ENCODE measurements around the gene GGT6. TPM values are rescaled to one million over a fixed set of nuclear protein-coding genes. Genes with fewer than 3 reads are reported as not detected.
"Not testable (repeated sequence)": the region's sequence is repeated elsewhere in the genome, so short reads cannot be mapped to it uniquely, and the experiment has no call there.

GGT6 gene
- total RNA-seq, 1 donor from 2014 or later = not detected

DNA sequence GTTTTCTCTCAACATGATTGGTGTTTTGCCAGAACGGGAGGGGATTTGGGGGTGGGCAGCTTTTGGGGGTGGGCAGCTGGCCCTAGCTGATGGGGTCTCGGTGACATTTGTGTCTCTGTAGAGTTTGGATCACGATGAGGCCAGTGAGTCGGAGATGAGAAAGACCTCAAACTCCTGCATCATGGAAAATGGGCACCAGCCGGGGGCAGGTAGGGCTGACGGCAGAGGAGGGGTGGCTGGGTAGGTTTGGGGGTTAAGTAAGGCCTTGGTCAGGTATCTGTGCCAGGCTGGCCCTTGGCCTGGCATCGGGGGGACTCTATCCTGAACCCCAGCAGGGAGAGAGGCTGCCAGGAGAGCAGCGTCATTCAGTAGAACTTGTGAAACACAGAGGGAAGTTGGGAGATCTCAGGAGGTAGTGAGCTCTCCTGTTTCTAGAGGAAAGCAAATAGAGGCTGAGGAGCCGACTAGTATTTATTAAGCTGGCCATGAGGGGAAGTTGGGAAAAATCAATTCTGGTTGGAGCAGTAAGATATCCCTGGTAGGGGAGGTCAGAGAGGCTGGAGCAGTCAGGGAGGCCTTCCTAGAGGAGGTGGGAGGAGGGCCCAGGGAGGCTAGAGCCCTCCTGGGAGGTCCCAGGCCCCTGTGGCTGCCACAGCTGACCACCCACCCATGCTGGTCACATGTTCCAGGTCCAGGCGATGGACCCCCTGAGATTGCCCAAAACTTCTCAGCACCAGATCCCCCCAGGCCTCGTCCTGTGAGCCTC lies 32.0 kb upstream of the GGT6 start:
- Mint-ChIP-seq H3K36me3 (ENCODE audit: low read depth, unreplicated experiment) (no peaks in the 10 kb centered on the region), H3K27me3 (ENCODE audit: unreplicated experiment) (peaks cover 9% of the 10 kb centered on the region), H3K4me1 (ENCODE audit: unreplicated experiment) (peaks cover 10% of the 10 kb centered on the region), H3K9me3 (ENCODE audit: unreplicated experiment) (no peaks in the 10 kb centered on the region), H3K4me3 (ENCODE audit: unreplicated experiment) (no peak overlapping the region), H3K27ac (ENCODE audit: unreplicated experiment) (no peak overlapping the region)
- no peak for DNase-seq (ENCODE audit: low spot score)
- TF ChIP-seq, protein P1, sequence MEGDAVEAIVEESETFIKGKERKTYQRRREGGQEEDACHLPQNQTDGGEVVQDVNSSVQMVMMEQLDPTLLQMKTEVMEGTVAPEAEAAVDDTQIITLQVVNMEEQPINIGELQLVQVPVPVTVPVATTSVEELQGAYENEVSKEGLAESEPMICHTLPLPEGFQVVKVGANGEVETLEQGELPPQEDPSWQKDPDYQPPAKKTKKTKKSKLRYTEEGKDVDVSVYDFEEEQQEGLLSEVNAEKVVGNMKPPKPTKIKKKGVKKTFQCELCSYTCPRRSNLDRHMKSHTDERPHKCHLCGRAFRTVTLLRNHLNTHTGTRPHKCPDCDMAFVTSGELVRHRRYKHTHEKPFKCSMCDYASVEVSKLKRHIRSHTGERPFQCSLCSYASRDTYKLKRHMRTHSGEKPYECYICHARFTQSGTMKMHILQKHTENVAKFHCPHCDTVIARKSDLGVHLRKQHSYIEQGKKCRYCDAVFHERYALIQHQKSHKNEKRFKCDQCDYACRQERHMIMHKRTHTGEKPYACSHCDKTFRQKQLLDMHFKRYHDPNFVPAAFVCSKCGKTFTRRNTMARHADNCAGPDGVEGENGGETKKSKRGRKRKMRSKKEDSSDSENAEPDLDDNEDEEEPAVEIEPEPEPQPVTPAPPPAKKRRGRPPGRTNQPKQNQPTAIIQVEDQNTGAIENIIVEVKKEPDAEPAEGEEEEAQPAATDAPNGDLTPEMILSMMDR (IDR thresholded peaks at IDR 0.05; ENCODE audit: unreplicated experiment) = no peak

DNA sequence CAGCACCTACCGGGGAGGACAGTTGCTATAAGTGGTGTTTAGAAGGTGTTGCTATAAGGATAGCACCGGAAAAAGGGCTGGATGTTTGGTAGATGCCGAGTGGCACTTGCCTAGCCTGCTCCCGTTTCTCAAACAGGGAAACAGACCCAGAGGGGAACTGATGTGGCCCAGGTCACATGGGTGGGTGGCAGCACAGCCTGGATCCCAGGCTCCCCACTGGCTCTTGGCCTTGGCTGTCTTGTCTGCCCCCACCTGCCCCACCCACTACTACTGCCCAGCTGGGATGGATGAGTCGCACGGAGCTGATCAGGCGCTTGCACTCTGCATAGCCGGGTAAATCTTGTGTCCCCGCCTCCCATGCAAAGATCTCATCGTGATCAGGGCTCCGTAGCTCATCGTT lies 31.2 kb upstream of the GGT6 start:
- Mint-ChIP-seq H3K27me3 (ENCODE audit: unreplicated experiment) (peaks cover 12% of the 10 kb centered on the region), H3K4me1 (ENCODE audit: unreplicated experiment) (peaks cover 12% of the 10 kb centered on the region)

DNA sequence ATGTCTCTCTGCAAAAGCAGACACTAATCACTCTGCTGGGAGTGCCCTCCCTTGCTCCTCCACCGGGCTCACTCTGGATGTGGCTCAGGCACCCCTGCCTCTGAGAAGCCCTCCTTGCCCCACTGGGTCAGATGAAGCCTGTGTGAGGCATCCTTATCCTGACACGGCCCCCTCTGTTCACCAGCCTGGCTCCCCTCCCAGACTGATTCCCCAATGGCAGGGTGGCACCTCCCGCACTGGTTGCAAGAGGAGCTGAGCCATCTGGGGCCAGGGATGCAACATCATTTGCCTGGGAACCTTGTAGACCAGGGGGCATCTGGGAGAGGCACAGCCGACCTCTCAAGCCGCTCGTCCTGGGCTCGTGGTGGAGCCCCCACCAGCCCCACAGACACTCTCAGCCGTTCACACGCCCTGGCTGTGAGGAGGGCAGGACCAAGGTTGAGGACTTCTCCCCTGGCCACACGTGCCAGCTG lies 30.6 kb upstream of the GGT6 start:
- DNase-seq (ENCODE audit: low spot score) = no peak
- Mint-ChIP-seq H3K27ac (ENCODE audit: unreplicated experiment) (no peak overlapping the region), H3K9me3 (ENCODE audit: unreplicated experiment) (no peaks in the 10 kb centered on the region), H3K36me3 (ENCODE audit: low read depth, unreplicated experiment) (no peaks in the 10 kb centered on the region), H3K27me3 (ENCODE audit: unreplicated experiment) (peaks cover 17% of the 10 kb centered on the region), H3K4me3 (ENCODE audit: unreplicated experiment) (no peak overlapping the region), H3K4me1 (ENCODE audit: unreplicated experiment) (peaks cover 13% of the 10 kb centered on the region)
- TF ChIP-seq, protein P1 (IDR thresholded peaks at IDR 0.05; ENCODE audit: unreplicated experiment) = no peak

More for the DNA sequence above, 31.2 kb upstream of the GGT6 start:
- no peak overlapping the region for H3K27ac Mint-ChIP-seq (ENCODE audit: unreplicated experiment)
- H3K9me3 Mint-ChIP-seq (ENCODE audit: unreplicated experiment) = no peaks in the 10 kb centered on the region
- no peak overlapping the region for H3K4me3 Mint-ChIP-seq (ENCODE audit: unreplicated experiment)
- TF ChIP-seq, protein P1 (IDR thresholded peaks at IDR 0.05; ENCODE audit: unreplicated experiment) = no peak
- H3K36me3 Mint-ChIP-seq (ENCODE audit: low read depth, unreplicated experiment) = no peaks in the 10 kb centered on the region
- no peak for DNase-seq (ENCODE audit: low spot score)

DNA sequence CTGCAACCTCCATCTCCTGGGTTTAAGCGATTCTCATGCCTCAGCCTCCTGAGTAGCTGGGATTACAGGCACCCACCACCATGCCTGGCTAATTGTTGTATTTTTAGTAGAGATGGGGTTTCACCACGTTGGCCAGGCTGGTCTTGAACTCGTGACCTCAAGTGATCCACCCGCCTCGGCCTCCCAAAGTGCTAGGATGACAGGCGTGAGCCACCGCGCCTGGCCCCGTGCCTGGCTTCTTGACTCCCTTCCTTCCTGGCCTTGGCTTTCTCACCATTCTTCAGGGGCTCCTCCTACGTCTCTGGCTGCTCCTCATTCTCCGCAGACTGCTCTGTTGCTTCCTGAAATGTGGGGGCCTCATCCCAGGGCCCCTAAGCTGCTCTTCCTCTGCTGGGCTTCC lies 29.7 kb upstream of the GGT6 start:
- Mint-ChIP-seq H3K27me3 (ENCODE audit: unreplicated experiment) (peaks cover 21% of the 10 kb centered on the region), H3K4me1 (ENCODE audit: unreplicated experiment) (peaks cover 10% of the 10 kb centered on the region)
- not testable (repeated sequence) for H3K36me3 Mint-ChIP-seq (ENCODE audit: low read depth, unreplicated experiment); DNase-seq (ENCODE audit: low spot score); H3K27ac Mint-ChIP-seq (ENCODE audit: unreplicated experiment); H3K9me3 Mint-ChIP-seq (ENCODE audit: unreplicated experiment); H3K4me3 Mint-ChIP-seq (ENCODE audit: unreplicated experiment)

DNA sequence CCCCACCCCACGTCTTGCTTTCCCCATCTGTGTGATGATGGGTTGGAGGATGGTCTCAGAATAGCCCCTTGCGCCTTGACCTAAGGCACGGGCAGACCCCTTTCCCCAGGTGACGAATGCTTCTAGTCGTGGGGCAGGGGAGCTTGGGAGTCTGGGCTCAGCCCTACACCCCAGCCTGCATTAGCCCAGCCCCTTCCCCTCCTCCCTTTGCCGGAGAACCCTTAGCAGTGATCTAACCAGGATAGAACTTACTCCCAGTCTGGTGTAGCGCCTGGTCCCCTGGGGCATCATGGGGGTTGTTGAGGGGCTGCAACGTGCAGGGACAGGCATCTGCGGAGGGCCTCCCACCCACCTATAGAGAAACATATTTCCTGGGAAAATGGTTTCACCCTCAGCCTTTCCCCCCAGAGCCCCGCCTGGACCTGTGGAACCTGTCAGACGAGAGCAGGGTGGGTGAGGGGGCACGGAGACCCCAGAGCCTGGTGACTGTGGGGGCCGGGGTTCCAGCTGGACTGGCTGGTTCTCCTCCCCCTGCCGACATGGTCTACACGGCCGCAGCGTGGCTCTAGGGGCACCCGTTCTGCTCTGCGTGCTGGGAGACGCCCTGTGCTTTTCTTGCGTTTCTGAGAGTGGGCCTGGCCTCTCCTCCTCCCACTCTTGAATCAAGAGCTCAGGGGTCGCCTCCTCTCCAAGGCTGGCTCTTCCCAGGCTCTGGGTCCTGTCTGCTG lies 28.7 kb upstream of the GGT6 start:
- Mint-ChIP-seq H3K27me3 (ENCODE audit: unreplicated experiment) (peaks cover 21% of the 10 kb centered on the region), H3K4me1 (ENCODE audit: unreplicated experiment) (peaks cover 9% of the 10 kb centered on the region), H3K36me3 (ENCODE audit: low read depth, unreplicated experiment) (no peaks in the 10 kb centered on the region), H3K9me3 (ENCODE audit: unreplicated experiment) (no peaks in the 10 kb centered on the region), H3K4me3 (ENCODE audit: unreplicated experiment) (no peak overlapping the region), H3K27ac (ENCODE audit: unreplicated experiment) (no peak overlapping the region)
- DNase-seq (ENCODE audit: low spot score) = no peak
- TF ChIP-seq, protein P1 (IDR thresholded peaks at IDR 0.05; ENCODE audit: unreplicated experiment) = no peak
